ENCODE data around the gene MEG3.

DNA sequence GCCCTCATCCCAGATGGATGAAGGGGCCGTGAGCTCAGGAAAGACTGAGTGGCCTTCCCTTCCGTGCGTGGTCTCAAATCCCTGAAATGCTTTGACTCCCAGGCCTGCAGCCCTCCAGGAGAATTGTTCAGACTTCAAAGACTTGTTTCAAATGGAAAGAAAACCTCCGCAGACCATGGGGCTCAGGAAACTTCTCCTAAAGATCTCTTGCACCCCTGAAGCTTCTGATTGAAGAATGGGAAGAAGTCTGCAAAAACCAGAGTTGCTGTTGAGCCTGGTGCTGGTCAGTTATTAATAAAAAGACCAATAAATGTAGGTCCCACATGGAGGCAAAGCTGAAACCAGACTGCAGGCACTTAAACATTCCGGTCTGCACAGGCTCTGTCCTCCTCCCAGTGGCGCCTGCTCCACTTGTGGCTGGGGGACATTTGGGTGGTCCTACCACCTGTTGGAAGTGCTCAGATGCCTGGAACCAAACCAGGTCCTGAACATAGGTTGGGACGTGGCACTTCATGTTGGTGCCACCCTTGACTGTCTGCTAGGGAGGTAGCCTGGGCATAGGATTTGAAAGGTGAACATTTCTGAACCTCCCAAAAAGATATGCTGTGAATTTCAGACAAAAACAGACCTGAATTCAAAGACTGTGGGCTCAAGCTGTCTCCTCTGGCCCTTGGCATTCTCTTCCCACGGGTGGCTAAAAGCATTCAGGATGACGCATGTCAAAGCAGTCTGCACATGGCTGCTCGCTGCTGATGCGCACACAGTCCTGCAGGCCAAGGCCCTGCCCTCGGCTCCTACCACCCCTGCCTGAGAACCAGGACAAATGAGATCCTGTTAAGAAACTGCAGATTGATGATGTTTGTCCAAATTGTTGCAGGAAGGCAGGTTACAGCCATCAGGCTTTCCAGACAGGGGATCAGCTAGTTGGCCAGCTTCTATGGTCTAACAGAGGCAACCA lies 36.2 kb upstream of the MEG3 start:
- TF ChIP-seq CHD2 (IDR thresholded peaks at IDR 0.05; ENCODE audit: low read length) (no peak), JUN (IDR thresholded peaks at IDR 0.05; ENCODE audit: low read depth, low read length) (no peak), HDAC2 (IDR thresholded peaks at IDR 0.05; ENCODE audit: borderline replicate concordance in 1 of 2, low read depth in 2 of 2, low read length in 2 of 2) (no peak), POLR2AphosphoS5 (IDR thresholded peaks at IDR 0.05; ENCODE audit: low read depth, low read length) (no peak), EP300 (IDR thresholded peaks at IDR 0.05; ENCODE audit: borderline replicate concordance in 1 of 2, low read depth in 2 of 2, low read length in 2 of 2) (no peak), FOSL1 (IDR thresholded peaks at IDR 0.05; ENCODE audit: insufficient read depth, low read depth, low read length) (no peak), YY1 (IDR thresholded peaks at IDR 0.05; ENCODE audit: low read depth, low read length) (no peak), CREB1 (IDR thresholded peaks at IDR 0.05) (no peak)
- TF ChIP-seq, protein P1, sequence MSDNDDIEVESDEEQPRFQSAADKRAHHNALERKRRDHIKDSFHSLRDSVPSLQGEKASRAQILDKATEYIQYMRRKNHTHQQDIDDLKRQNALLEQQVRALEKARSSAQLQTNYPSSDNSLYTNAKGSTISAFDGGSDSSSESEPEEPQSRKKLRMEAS (IDR thresholded peaks at IDR 0.05), result no peak
- TF ChIP-seq, protein P2, sequence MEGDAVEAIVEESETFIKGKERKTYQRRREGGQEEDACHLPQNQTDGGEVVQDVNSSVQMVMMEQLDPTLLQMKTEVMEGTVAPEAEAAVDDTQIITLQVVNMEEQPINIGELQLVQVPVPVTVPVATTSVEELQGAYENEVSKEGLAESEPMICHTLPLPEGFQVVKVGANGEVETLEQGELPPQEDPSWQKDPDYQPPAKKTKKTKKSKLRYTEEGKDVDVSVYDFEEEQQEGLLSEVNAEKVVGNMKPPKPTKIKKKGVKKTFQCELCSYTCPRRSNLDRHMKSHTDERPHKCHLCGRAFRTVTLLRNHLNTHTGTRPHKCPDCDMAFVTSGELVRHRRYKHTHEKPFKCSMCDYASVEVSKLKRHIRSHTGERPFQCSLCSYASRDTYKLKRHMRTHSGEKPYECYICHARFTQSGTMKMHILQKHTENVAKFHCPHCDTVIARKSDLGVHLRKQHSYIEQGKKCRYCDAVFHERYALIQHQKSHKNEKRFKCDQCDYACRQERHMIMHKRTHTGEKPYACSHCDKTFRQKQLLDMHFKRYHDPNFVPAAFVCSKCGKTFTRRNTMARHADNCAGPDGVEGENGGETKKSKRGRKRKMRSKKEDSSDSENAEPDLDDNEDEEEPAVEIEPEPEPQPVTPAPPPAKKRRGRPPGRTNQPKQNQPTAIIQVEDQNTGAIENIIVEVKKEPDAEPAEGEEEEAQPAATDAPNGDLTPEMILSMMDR (IDR thresholded peaks at IDR 0.05; ENCODE audit: control extremely low read depth in 1 of 3, insufficient read depth in 1 of 3, low read depth in 1 of 3, low read length in 3 of 3), result no peak

Measured in H1 (cell line).